Stomach (tissue), 4 donors: ENCODE results near the gene GNG3.

Experiments
- CTCF ChIP-seq, 7 experiments: fragments of 450-650 bp in 4 of 7; fragments of 200-600 bp in 3 of 7; sonication (generic) in 3 of 7; IDR thresholded peaks; one replicate each; pipeline ENCODE4 v1.5.1; 2016 to 2019; ENCODE audit warnings: antibody characterized with exemption in 7 of 7, control low read depth in 2 of 7, mild to moderate bottlenecking in 1 of 7
- POLR2A ChIP-seq, 4 donors: fragments of 450-650 bp; IDR thresholded peaks; one replicate each; pipeline ENCODE4 v1.6.1; 2016; ENCODE audit warnings: antibody characterized with exemption in 4 of 4, control low read depth in 2 of 4, mild to moderate bottlenecking in 1 of 4, moderate library complexity in 1 of 4

- no peak for TF ChIP-seq POLR2A (IDR thresholded peaks at IDR 0.05)
- TF ChIP-seq CTCF (IDR thresholded peaks at IDR 0.05): no peak
Observed at GRCh38 chr11:62688491-62688890, 19.0 kb upstream of the GNG3 start.
